Urinary bladder (tissue), 4 donors: Measurements from ENCODE around the gene PTBP3. TPM values are rescaled to one million over a fixed set of nuclear protein-coding genes. Genes with fewer than 3 reads are reported as not detected.

Experiments used
- DNase-seq: peaks from one replicate; pipeline ENCODE4 v3.0.0-alpha.2; 2015; ENCODE audit errors: extremely low spot score
- H3K27ac ChIP-seq: one replicate; pipeline ENCODE4 v1.5.1; 2013; ENCODE audit warnings: low read depth, mild to moderate bottlenecking, moderate library complexity
- H3K36me3 ChIP-seq: one replicate; pipeline ENCODE4 v1.6.1; 2013; ENCODE audit warnings: mild to moderate bottlenecking, moderate library complexity; ENCODE audit not compliant: insufficient read depth
- H3K4me1 ChIP-seq: one replicate; pipeline ENCODE4 v1.6.1; 2013; ENCODE audit warnings: mild to moderate bottlenecking, moderate library complexity; ENCODE audit not compliant: insufficient read depth
- H3K4me3 ChIP-seq: one replicate; pipeline ENCODE4 v1.5.1; 2013; ENCODE audit warnings: low read depth, low read length
- WGBS: extraction: QIAGEN DNeasy Blood & Tissue Kit; methylation state at CpG from one replicate; pipeline ENCODE4 v1.1.7; 2013; 5-methylcytosine and 5-hydroxymethylcytosine counted together
- polyA plus RNA-seq: library from polyadenylated mRNA; stranded (reverse); fragments of 200-250 nt; gene quantifications from one replicate; pipeline ENCODE4 v1.2.3, GENCODE V29; 2013
- total RNA-seq: library from RNA; depleted of rRNA; stranded (reverse); fragments of >200 nt; gene quantifications from one replicate; pipeline ENCODE4 v1.2.3, GENCODE V29; 2014
- donor health status: healthy with polysubstance abuse.
- donor health status: healthy.

The PTBP3 gene
- total and polyA plus RNA-seq, 2 donors = 12.0 to 59.9 TPM

GRCh38 chr9:112323378-112323854 lies 10.0 kb downstream of the PTBP3 start:
- no peak for DNase-seq
- Histone ChIP-seq H3K4me1 (peaks cover 4% of the 10 kb centered on the region), H3K4me3 (no peak overlapping the region), H3K27ac (no peak overlapping the region), H3K36me3 (no peaks in the 10 kb centered on the region)
- 91% methylated on average over 3 of the region's 3 CpGs for WGBS

GRCh38 chr9:112322701-112323377 lies 10.6 kb downstream of the PTBP3 start:
- WGBS = 90% methylated on average over 5 of the region's 5 CpGs
- Histone ChIP-seq H3K27ac (no peak overlapping the region), H3K36me3 (no peaks in the 10 kb centered on the region), H3K4me3 (no peak overlapping the region), H3K4me1 (peaks cover 4% of the 10 kb centered on the region)
- no peak for DNase-seq

- Histone ChIP-seq H3K4me1 (peaks cover 1% of the 10 kb centered on the region), H3K4me3 (no peak overlapping the region), H3K36me3 (no peaks in the 10 kb centered on the region), H3K27ac (no peak overlapping the region)
- 93% methylated on average over 11 of the region's 11 CpGs for WGBS
- DNase-seq = no peak
Observed at GRCh38 chr9:112316258-112316943, 17.0 kb downstream of the PTBP3 start.

- no peak for DNase-seq
- H3K4me1 ChIP-seq = peaks cover 1% of the 10 kb centered on the region
- 88% methylated on average over 3 of the region's 3 CpGs for WGBS
- H3K4me3 ChIP-seq = no peak overlapping the region
- H3K36me3 ChIP-seq = no peaks in the 10 kb centered on the region
- H3K27ac ChIP-seq = no peak overlapping the region
Observed at GRCh38 chr9:112315331-112316257, 17.8 kb downstream of the PTBP3 start.

GRCh38 chr9:112312139-112312538 lies 21.3 kb downstream of the PTBP3 start:
- WGBS = 89% methylated on average over 7 of the region's 7 CpGs
- no peak overlapping the region for H3K27ac ChIP-seq
- no peak overlapping the region for H3K4me3 ChIP-seq
- H3K4me1 ChIP-seq = peaks cover 1% of the 10 kb centered on the region
- H3K36me3 ChIP-seq = no peaks in the 10 kb centered on the region
- DNase-seq = no peak

- no peaks in the 10 kb centered on the region for H3K36me3 ChIP-seq
- H3K4me1 ChIP-seq = peaks cover 1% of the 10 kb centered on the region
- no peak for DNase-seq
- WGBS = 88% methylated on average over 3 of the region's 3 CpGs
- no peak overlapping the region for H3K4me3 ChIP-seq
- no peak overlapping the region for H3K27ac ChIP-seq
Observed at GRCh38 chr9:112311497-112311896, 21.9 kb downstream of the PTBP3 start.

GRCh38 chr9:112310826-112311225 lies 22.6 kb downstream of the PTBP3 start:
- no peaks in the 10 kb centered on the region for H3K36me3 ChIP-seq
- WGBS = 81% methylated on average over 4 of the region's 4 CpGs
- DNase-seq = no peak
- H3K27ac ChIP-seq = no peak overlapping the region
- no peak overlapping the region for H3K4me3 ChIP-seq
- peaks cover 1% of the 10 kb centered on the region for H3K4me1 ChIP-seq

- no peaks in the 10 kb centered on the region for H3K36me3 ChIP-seq
- H3K4me3 ChIP-seq = no peak overlapping the region
- no peaks in the 10 kb centered on the region for H3K4me1 ChIP-seq
- DNase-seq = no peak
- H3K27ac ChIP-seq = no peak overlapping the region
- WGBS = 59% methylated on average over 5 of the region's 5 CpGs
Observed at GRCh38 chr9:112308588-112308987, 24.8 kb downstream of the PTBP3 start.

GRCh38 chr9:112301420-112301819 lies 32.0 kb downstream of the PTBP3 start:
- peaks cover 3% of the 10 kb centered on the region for H3K4me1 ChIP-seq
- no peaks in the 10 kb centered on the region for H3K36me3 ChIP-seq
- H3K27ac ChIP-seq = no peak overlapping the region
- no peak overlapping the region for H3K4me3 ChIP-seq
- no peak for DNase-seq

- Histone ChIP-seq H3K27ac (no peak overlapping the region), H3K4me1 (peaks cover 3% of the 10 kb centered on the region), H3K36me3 (no peaks in the 10 kb centered on the region), H3K4me3 (no peak overlapping the region)
- DNase-seq = no peak
Observed at GRCh38 chr9:112299514-112299913, 33.9 kb downstream of the PTBP3 start.

GRCh38 chr9:112296929-112297328 lies 36.5 kb downstream of the PTBP3 start:
- 91% methylated on average over 9 of the region's 9 CpGs for WGBS
- Histone ChIP-seq H3K36me3 (peaks cover 2% of the 10 kb centered on the region), H3K4me1 (peaks cover 3% of the 10 kb centered on the region), H3K27ac (no peak overlapping the region), H3K4me3 (no peak overlapping the region)
- DNase-seq = no peak

- no peak for DNase-seq
- Histone ChIP-seq H3K4me3 (no peak overlapping the region), H3K27ac (no peak overlapping the region), H3K4me1 (peaks cover 1% of the 10 kb centered on the region), H3K36me3 (peaks cover 2% of the 10 kb centered on the region)
- WGBS = 97% methylated on average over 2 of the region's 2 CpGs
Observed at GRCh38 chr9:112295174-112295573, 38.2 kb downstream of the PTBP3 start.

- Histone ChIP-seq H3K36me3 (no peaks in the 10 kb centered on the region), H3K4me1 (no peaks in the 10 kb centered on the region), H3K27ac (no peak overlapping the region), H3K4me3 (no peak overlapping the region)
- DNase-seq = no peak
Observed at GRCh38 chr9:112288029-112288428, 45.4 kb downstream of the PTBP3 start.
